Cerebellar nuclear complex (tissue), 1 donor: ENCODE data around the gene SLC8B1.

Experiments used
- DNase-seq, 2 experiments: peaks; one replicate each; lab custom pipeline; 2025; lab: John Stamatoyannopoulos, UW

Gene SLC8B1

GRCh38 chr12:113334786-113335539, at the start of gene SLC8B1:
TSS of gene SLC8B1 (minus strand) at chr12:113335109. CDS start at chr12:113332878, 2,231 bp downstream.
- DNase-seq, result peak; percentile 27 to 31

GRCh38 chr12:113382206-113382605, 47.3 kb upstream of the SLC8B1 start:
- DNase-seq, result no peak

GRCh38 chr12:113381220-113381619, 46.3 kb upstream of the SLC8B1 start:
- no peak for DNase-seq

GRCh38 chr12:113378291-113378690, 43.4 kb upstream of the SLC8B1 start:
- DNase-seq, result no peak

- no peak for DNase-seq
Observed at GRCh38 chr12:113374823-113375428, 40.0 kb upstream of the SLC8B1 start.

- no peak for DNase-seq
Observed at GRCh38 chr12:113373969-113374368, 39.1 kb upstream of the SLC8B1 start.

- DNase-seq, result no peak
Observed at GRCh38 chr12:113373440-113373839, 38.5 kb upstream of the SLC8B1 start.

GRCh38 chr12:113372371-113372770, 37.5 kb upstream of the SLC8B1 start:
- DNase-seq, result no peak

GRCh38 chr12:113371808-113372207, 36.9 kb upstream of the SLC8B1 start:
- DNase-seq, result no peak

- no peak for DNase-seq
Observed at GRCh38 chr12:113370923-113371682, 36.2 kb upstream of the SLC8B1 start.

- DNase-seq, result no peak
Observed at GRCh38 chr12:113369391-113369985, 34.6 kb upstream of the SLC8B1 start.

- DNase-seq, result no peak
Observed at GRCh38 chr12:113368331-113368730, 33.4 kb upstream of the SLC8B1 start.

GRCh38 chr12:113366827-113367226, 31.9 kb upstream of the SLC8B1 start:
- DNase-seq, result no peak

GRCh38 chr12:113365639-113366395, 30.9 kb upstream of the SLC8B1 start:
- no peak for DNase-seq

GRCh38 chr12:113364698-113365097, 29.8 kb upstream of the SLC8B1 start:
- DNase-seq, result no peak

- no peak for DNase-seq
Observed at GRCh38 chr12:113361574-113362370, 26.9 kb upstream of the SLC8B1 start.

GRCh38 chr12:113359939-113360748, 25.2 kb upstream of the SLC8B1 start:
- no peak for DNase-seq

- DNase-seq, result peak in 1 of 2 experiments; percentile 47
Observed at GRCh38 chr12:113359133-113359938, 24.4 kb upstream of the SLC8B1 start.
